Measurements from ENCODE around the gene GJA5. TPM values are rescaled to one million over a fixed set of nuclear protein-coding genes. Genes with fewer than 3 reads are reported as not detected.

The GJA5 gene
- total RNA-seq, 1 donor from 2014 or later: 189 TPM

DNA sequence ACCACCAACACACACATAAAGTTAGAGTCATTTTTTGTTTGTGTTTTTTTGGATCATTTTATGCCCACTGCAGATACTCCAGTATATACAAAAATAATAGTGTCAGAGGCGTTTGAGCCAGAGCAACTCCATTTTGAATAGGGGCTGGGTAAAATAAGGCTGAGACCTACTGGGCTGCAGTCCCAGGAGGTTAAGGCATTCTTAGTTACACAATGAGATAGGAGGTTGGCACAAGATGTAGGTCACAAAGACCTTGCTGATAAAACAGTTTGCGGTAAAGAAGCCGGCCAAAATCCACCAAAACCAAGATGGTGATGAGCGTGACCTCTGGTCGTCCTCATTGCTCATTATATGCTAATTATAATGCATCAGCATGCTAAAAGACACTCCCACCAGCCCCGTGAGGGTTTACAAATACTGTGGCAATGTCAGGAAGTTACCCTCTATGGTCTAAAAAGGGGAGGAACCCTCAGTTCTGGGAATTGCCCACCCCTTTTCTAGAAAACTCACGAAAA lies 40.6 kb downstream of the GJA5 start:
- Mint-ChIP-seq H3K4me1 (ENCODE audit: unreplicated experiment) (peaks cover 12% of the 10 kb centered on the region), H3K9me3 (ENCODE audit: unreplicated experiment) (no peaks in the 10 kb centered on the region), H3K27me3 (ENCODE audit: unreplicated experiment) (no peaks in the 10 kb centered on the region), H3K36me3 (ENCODE audit: low read depth, unreplicated experiment) (peaks cover 13% of the 10 kb centered on the region), H3K4me3 (ENCODE audit: unreplicated experiment) (no peak overlapping the region), H3K27ac (ENCODE audit: unreplicated experiment) (no peak overlapping the region)
- no peak for TF ChIP-seq CTCF (IDR thresholded peaks at IDR 0.05; ENCODE audit: unreplicated experiment)
- no peak for DNase-seq (ENCODE audit: low spot score)

DNA sequence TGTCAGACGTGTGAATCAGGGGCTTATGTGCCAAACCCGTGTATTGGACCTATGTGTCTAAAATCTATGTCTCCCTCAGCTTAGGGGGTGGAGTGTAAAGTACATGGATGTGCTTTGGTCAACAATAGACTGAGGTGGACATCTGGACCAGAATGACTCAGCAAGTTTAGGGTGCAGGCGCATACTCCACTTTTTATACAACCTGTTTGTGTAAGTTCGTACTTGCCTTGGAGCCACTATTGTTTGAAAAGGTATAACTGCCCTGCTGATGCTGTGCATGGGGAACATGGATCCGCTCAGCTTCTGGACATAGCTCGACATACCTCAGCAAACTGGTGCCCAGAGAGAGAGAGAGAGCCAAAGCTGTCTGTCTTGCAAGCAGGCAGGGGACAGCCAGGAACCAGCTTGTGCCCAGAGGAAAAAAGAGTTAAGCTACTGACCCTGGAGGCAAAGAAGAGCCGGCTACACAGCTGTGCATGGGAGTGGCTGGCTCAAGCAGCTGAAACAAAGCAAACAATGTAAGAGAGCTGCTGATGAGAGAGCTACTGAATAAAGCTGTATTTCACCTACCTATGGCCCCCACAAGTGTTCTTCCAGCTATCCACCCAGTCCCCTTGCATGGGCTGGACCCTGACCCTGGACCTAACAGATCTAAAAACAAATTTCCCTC lies 41.2 kb downstream of the GJA5 start:
- TF ChIP-seq CTCF (IDR thresholded peaks at IDR 0.05; ENCODE audit: unreplicated experiment): no peak
- Mint-ChIP-seq H3K9me3 (ENCODE audit: unreplicated experiment) (no peaks in the 10 kb centered on the region), H3K27me3 (ENCODE audit: unreplicated experiment) (no peaks in the 10 kb centered on the region), H3K4me1 (ENCODE audit: unreplicated experiment) (peaks cover 9% of the 10 kb centered on the region), H3K27ac (ENCODE audit: unreplicated experiment) (no peak overlapping the region), H3K4me3 (ENCODE audit: unreplicated experiment) (no peak overlapping the region), H3K36me3 (ENCODE audit: low read depth, unreplicated experiment) (peaks cover 13% of the 10 kb centered on the region)
- no peak for DNase-seq (ENCODE audit: low spot score)

DNA sequence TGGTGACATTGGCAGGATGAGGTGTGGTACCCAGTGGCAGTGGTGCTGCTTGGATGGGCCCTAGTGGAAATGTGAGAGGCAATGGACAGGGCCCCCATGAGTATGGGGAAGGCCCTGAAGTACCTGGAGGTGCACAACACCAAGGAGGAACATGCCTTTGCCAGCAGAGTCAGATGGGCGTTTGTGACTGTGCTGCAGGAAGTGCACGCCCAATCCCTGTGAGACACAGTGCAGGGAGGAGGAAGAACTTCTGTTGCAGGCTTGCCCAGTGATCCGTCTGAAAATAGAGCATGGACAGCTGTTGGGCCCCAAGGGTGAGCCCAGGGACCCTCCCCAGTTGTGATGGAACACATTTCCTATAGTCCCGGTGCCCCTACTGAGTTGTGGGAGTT lies 42.7 kb downstream of the GJA5 start:
- no peak for DNase-seq (ENCODE audit: low spot score)
- Mint-ChIP-seq H3K9me3 (ENCODE audit: unreplicated experiment) (no peaks in the 10 kb centered on the region), H3K4me1 (ENCODE audit: unreplicated experiment) (peaks cover 9% of the 10 kb centered on the region), H3K4me3 (ENCODE audit: unreplicated experiment) (no peak overlapping the region), H3K27me3 (ENCODE audit: unreplicated experiment) (no peaks in the 10 kb centered on the region), H3K36me3 (ENCODE audit: low read depth, unreplicated experiment) (peaks cover 13% of the 10 kb centered on the region), H3K27ac (ENCODE audit: unreplicated experiment) (no peak overlapping the region)
- no peak for TF ChIP-seq CTCF (IDR thresholded peaks at IDR 0.05; ENCODE audit: unreplicated experiment)

DNA sequence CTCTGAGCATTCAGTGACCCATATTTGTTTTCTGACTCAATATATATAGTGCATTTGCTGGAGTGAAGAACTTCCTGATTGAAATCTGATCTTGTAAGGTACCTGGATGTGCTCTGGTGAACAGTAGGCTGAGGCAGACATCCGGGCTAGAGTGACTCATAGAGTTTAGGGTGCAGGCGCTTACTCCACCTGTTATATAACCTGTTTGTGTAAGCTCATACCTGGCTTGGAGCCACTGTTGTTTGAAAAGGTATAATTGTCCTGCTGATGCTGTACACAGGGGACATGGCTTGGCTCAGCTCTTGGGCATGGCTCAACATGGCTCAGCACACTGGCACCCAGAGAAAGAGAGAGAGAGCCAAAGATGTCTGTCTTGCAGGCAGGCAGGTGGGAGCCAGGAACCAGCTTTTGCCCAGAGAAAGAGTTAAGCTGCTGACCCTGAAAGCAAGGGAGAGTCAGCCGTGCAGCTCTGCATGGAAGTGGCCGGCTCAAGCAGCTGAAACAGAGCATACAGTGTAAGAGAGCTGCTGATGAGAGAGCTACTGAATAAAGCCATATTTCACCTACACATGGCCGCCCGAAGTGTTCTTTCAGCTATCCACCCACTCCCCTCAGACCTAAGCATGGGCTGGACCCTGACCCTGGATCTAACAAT lies 43.2 kb downstream of the GJA5 start:
- no peak for DNase-seq (ENCODE audit: low spot score)
- Mint-ChIP-seq H3K9me3 (ENCODE audit: unreplicated experiment) (no peaks in the 10 kb centered on the region), H3K4me3 (ENCODE audit: unreplicated experiment) (no peak overlapping the region), H3K27ac (ENCODE audit: unreplicated experiment) (no peak overlapping the region), H3K27me3 (ENCODE audit: unreplicated experiment) (no peaks in the 10 kb centered on the region), H3K36me3 (ENCODE audit: low read depth, unreplicated experiment) (peaks cover 13% of the 10 kb centered on the region), H3K4me1 (ENCODE audit: unreplicated experiment) (peaks cover 9% of the 10 kb centered on the region)
- TF ChIP-seq CTCF (IDR thresholded peaks at IDR 0.05; ENCODE audit: unreplicated experiment): no peak

GRCh38 chr1:147712605-147713004 lies 47.8 kb downstream of the GJA5 start:
- H3K36me3 Mint-ChIP-seq (ENCODE audit: low read depth, unreplicated experiment): peaks cover 3% of the 10 kb centered on the region
- DNase-seq (ENCODE audit: low spot score): no peak
- no peak overlapping the region for H3K27ac Mint-ChIP-seq (ENCODE audit: unreplicated experiment)
- peaks cover 2% of the 10 kb centered on the region for H3K27me3 Mint-ChIP-seq (ENCODE audit: unreplicated experiment)
- H3K9me3 Mint-ChIP-seq (ENCODE audit: unreplicated experiment): no peaks in the 10 kb centered on the region
- no peak for TF ChIP-seq CTCF (IDR thresholded peaks at IDR 0.05; ENCODE audit: unreplicated experiment)
- H3K4me1 Mint-ChIP-seq (ENCODE audit: unreplicated experiment): no peaks in the 10 kb centered on the region
- no peak overlapping the region for H3K4me3 Mint-ChIP-seq (ENCODE audit: unreplicated experiment)
